Keratinocyte (primary cell): ENCODE measurements around the gene MLLT10.

Experiments
- CTCF ChIP-seq, 3 experiments: IDR thresholded peaks in 1 of 3; conservative IDR thresholded peaks in 1 of 3; optimal IDR thresholded peaks in 1 of 3; 2 replicates in 2 of 3; 3 replicates in 1 of 3; pipeline versions ENCODE3 to v1.5.1; 2011; ENCODE audit warnings: low read length in 3 of 3, mild to moderate bottlenecking in 3 of 3, moderate library complexity in 2 of 3, control low read depth in 1 of 3, inconsistent platforms in 1 of 3; ENCODE audit not compliant: insufficient read depth in 2 of 3; ENCODE audit errors: extremely low read depth in 1 of 3
- EZH2 ChIP-seq: IDR thresholded peaks from one replicate; pipeline ENCODE4 v1.6.1; 2012; ENCODE audit warnings: inconsistent platforms, mild to moderate bottlenecking, low read length, moderate library complexity

GRCh38 chr10:21534280-21534586 lies 201 bp downstream of the MLLT10 start:
- no peak for TF ChIP-seq CTCF (optimal IDR thresholded peaks at IDR 0.05 in 1 of 3, IDR thresholded peaks at IDR 0.05 in 1 of 3, conservative IDR thresholded peaks at IDR 0.05 in 1 of 3; ENCODE audit: extremely low read depth in 1 of 3, insufficient read depth in 2 of 3, low read length in 3 of 3)
- TF ChIP-seq EZH2 = no peak
